ENCODE results near the gene PRDX5. TPM values are rescaled to one million over a fixed set of nuclear protein-coding genes. Genes with fewer than 3 reads are reported as not detected.

Gene PRDX5
- total and polyA plus RNA-seq, 10 of the 15 experiments (the other 5 are each of a cell fraction or from before 2014, with no cell fraction given): 95.7 to 406 (median 240) TPM

- TF ChIP-seq PBX3 (IDR thresholded peaks at IDR 0.05; ENCODE audit: insufficient replicate concordance, low read depth, low read length): no peak
- peak; percentile 47; the same call in 1 of the 2 replicates for TF ChIP-seq CREM (IDR thresholded peaks at IDR 0.05; ENCODE audit: low read depth)
- no peak for TF ChIP-seq ATF2 (IDR thresholded peaks at IDR 0.05; ENCODE audit: low read length)
- TF ChIP-seq TARDBP (IDR thresholded peaks at IDR 0.05; ENCODE audit: borderline replicate concordance): 0 out of 2 replicates have a peak, but pooled peaks have one; percentile 25
- TF ChIP-seq E2F4 (IDR thresholded peaks at IDR 0.05; ENCODE audit: low read depth, low read length): no peak
- TF ChIP-seq BCL11A (IDR thresholded peaks at IDR 0.05; ENCODE audit: low read depth, low read length): no peak
- peak; percentile 69; the same call in 1 of the 2 replicates for TF ChIP-seq BACH1 (IDR thresholded peaks at IDR 0.05; ENCODE audit: borderline replicate concordance)
- TF ChIP-seq KLF5 (IDR thresholded peaks at IDR 0.05; ENCODE audit: partially characterized antibody): peak; percentile 61
- no peak for TF ChIP-seq CEBPB (IDR thresholded peaks at IDR 0.05; ENCODE audit: borderline replicate concordance in 1 of 2, low read depth in 2 of 2, low read length in 2 of 2)
- no peak; the same call in 1 of the 2 replicates for TF ChIP-seq HDGF (IDR thresholded peaks at IDR 0.05)
- no peak for TF ChIP-seq BCL3 (IDR thresholded peaks at IDR 0.05; ENCODE audit: borderline replicate concordance, insufficient read depth, low read depth, low read length, poor library complexity, severe bottlenecking)
- no peak for TF ChIP-seq BRCA1 (IDR thresholded peaks at IDR 0.05; ENCODE audit: low read depth, low read length)
- TF ChIP-seq SPI1 (IDR thresholded peaks at IDR 0.05; ENCODE audit: borderline replicate concordance, insufficient read depth, low read depth, low read length): peak; percentile 33; the same call in 1 of the 2 replicates
- no peak for TF ChIP-seq REST (IDR thresholded peaks at IDR 0.05; ENCODE audit: low read depth, low read length)
- TF ChIP-seq NFYA (IDR thresholded peaks at IDR 0.05; ENCODE audit: borderline replicate concordance, low read depth, low read length): no peak
- TF ChIP-seq MTA3 (IDR thresholded peaks at IDR 0.05; ENCODE audit: borderline replicate concordance, low read length): no peak
- TF ChIP-seq E2F8 (IDR thresholded peaks at IDR 0.05; ENCODE audit: low read depth, partially characterized antibody): no peak
Measured at GRCh38 chr11:64304316-64305072, 13.4 kb upstream of the PRDX5 start (continued).

Measured in GM12878 (cell line).